ENCODE results near the gene CLEC1B.

- TF ChIP-seq EZH2phosphoT487 (IDR thresholded peaks at IDR 0.05; ENCODE audit: insufficient read depth, low read depth) (no peak), EZH2 (IDR thresholded peaks at IDR 0.05; ENCODE audit: insufficient read depth, poor library complexity, severe bottlenecking) (no peak)
These were observed 47.8 kb downstream of the CLEC1B start for GRCh38 chr12:9951026-9951675.
